Measurements from ENCODE around the gene ITPRIP. TPM values are rescaled to one million over a fixed set of nuclear protein-coding genes. Genes with fewer than 3 reads are reported as not detected.

Gene ITPRIP
- total RNA-seq, 1 experiment from 2014 or later = 5.3 TPM

DNA sequence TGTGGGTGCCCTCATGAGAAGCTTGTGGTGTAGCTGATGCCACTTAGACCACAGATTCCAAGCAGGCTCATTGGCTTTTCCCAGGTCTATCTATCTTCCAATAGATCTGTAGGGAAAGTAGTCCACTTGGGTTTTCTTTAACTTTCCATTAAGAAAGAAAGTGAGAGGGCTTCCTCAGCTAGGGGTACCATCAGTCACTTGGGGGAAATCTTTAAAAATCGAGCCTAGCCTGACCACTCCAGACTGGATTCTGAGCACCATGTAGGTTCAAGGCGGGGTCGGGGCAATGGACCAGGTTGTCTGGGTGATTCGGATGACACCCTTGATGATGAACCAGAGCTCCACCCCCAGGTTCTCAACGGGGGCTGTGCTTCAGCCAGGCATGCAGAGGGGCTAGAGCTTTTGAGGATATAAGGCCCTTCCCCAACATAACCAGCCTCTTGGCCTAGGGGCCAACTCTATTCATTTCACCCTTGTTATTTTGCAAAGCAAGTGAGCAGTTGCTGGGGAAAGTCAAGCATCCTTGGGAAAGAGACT lies 27.0 kb downstream of the ITPRIP start:
- H3K9me3 ChIP-seq (replicated peaks) = no peaks in the 10 kb centered on the region
- no peak for DNase-seq
- peaks cover 16% of the 10 kb centered on the region; the same call in 1 of the 2 replicates for H3K36me3 ChIP-seq
- peaks cover under 1% of the 10 kb centered on the region; the same call in 1 of the 2 replicates for H3K4me1 ChIP-seq
- no peaks in the 10 kb centered on the region for H3K27me3 ChIP-seq
- H3K4me3 ChIP-seq = no peak overlapping the region
- no peak overlapping the region for H3K27ac ChIP-seq

DNA sequence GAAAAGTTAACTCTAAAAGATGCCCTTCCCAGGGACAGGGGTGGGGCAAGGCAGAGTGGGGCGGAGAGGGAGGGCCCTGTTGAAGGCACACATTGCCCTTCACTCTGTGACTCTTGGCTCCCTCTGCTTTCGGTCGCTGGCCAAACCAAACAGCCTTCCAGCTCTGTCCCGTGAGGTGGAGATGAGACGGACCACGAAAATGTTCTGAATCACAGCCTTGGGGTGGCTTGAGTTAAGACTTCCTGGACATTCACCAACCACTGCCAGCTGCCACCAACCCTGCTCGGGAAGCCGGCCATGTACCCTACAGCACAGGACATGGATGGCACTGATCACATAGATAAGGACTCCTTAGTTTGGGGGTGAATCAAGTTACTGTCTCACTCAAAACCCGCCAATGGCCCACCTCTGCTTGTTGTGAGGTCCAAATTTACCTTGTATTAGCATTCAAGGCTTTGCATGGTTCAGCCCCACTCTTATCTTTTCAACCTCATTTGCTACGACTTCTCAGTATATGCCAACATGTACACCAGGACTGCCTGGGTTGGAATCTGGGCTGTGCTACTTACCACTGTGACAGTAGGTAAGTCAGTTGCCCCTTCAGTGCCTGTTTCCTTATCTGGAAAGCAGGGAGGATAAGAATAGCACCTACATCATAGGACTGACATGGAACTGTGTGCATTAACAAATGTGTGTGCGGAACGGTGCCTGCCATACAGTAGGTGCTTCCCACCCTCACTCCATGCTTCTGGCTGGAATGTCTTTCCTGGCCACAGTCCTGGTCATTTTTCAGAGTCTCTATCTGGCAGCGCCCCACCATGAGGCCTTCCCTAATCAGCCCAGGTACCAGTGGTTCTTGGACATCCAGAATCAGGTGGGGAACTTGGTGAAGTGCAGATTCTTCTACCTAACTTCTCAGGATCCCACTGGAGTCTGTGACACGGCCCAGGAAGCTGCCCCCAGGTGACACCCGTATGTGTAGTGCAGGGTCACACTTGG lies 28.0 kb downstream of the ITPRIP start:
- Histone ChIP-seq H3K4me1 (peaks cover 8% of the 10 kb centered on the region; the same call in 1 of the 2 replicates), H3K27me3 (no peaks in the 10 kb centered on the region), H3K9me3 (replicated peaks) (no peaks in the 10 kb centered on the region), H3K27ac (no peak overlapping the region), H3K4me3 (no peak overlapping the region), H3K36me3 (peaks cover 13% of the 10 kb centered on the region; the same call in 1 of the 2 replicates)
- peak in 1 of 2 experiments; percentile 26 for DNase-seq

DNA sequence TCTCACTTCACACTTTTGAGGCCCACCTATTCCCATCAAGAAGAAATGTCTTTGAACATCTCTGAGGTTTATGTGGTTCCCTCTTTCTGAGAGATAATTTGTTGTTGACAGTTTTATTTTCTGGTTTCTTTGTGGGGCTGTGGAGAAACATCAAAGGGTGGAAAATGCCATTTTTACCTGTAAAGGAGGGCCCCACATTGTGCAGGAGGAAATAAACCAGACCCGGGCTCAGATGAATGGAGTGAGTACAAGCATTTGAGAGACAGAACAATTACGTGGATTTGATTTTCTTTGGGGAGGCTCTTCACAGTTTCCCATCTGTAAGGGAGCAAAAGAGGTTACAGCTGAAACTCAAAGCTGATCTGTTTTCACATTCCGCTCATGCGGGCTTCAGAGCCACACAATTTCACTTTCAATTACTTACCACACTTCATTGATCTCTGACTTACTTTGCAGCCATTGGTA lies 29.8 kb downstream of the ITPRIP start:
- Histone ChIP-seq H3K27me3 (no peaks in the 10 kb centered on the region), H3K4me3 (no peak overlapping the region), H3K9me3 (replicated peaks) (no peaks in the 10 kb centered on the region), H3K4me1 (peaks cover 9% of the 10 kb centered on the region; the same call in 1 of the 2 replicates), H3K27ac (no peak overlapping the region), H3K36me3 (0 out of 2 replicates have a peak, but pooled peaks cover 5% of the 10 kb centered on the region)
- DNase-seq = no peak

DNA sequence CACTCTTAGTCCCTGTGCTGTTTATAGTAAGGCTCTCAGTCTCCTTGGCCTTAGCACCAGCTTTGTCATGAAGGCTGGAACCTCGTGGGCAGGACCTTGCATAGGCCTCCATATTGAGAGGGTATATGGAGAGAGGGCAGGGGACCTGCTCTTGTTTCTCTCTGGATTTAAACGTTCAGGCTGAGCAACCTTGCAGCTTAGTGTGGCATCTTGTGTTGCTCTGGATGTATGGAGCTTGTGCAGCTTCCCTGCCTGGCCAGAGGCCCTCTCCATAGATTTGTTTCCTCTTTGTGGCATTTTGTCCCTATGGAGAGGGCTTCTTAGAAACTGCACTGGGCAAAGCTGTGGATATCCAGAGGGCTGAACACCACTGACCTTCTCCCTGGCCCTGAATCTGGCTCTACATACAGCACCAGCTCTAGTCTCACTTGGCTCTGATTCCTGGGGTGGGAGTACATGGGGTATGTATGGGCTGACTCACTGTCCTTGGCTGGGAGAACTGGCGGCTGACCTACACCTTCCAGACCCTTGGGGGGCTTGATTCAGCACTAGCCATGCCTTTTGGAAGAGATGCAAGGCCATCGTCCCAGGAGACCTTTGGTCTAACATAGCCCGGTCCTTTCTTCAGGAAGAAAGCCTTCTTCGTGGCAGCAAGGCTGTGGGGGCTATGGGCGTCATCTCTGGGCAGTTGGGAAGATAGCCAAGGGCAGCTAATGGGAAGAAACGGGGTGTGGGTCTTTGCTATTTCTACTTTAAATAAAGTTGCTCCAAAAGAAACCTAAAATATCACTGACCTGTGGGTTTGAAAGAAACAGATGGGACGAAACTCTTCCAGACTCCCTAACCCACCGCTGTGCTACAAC lies 30.5 kb downstream of the ITPRIP start:
- 0 out of 2 replicates have a peak, but pooled peaks cover 2% of the 10 kb centered on the region for H3K9me3 ChIP-seq (replicated peaks)
- H3K36me3 ChIP-seq = 0 out of 2 replicates have a peak, but pooled peaks cover 3% of the 10 kb centered on the region
- no peak overlapping the region for H3K4me3 ChIP-seq
- DNase-seq = no peak
- H3K4me1 ChIP-seq = peaks cover 9% of the 10 kb centered on the region; the same call in 1 of the 2 replicates
- H3K27me3 ChIP-seq = no peaks in the 10 kb centered on the region
- no peak overlapping the region for H3K27ac ChIP-seq

DNA sequence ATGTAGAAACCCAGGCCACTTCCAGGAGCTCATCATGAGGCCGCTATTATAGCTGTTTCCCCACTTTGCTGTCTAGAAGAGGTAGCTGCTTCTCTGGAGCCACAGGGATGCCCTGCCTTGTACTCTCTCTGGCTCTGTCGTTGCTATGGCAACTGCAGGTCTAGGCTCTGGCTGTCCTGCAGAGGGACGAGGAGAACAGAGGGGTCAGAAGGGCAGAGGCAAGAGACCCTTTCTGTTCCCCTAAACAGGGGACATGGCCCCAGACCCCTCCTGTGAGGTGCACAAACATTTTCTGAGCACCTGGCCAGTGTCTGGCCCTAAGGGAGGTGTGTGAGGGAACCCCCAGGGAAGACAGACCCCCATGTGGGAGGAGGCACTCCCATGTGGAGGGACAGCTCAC lies 31.4 kb downstream of the ITPRIP start:
- DNase-seq = no peak
- Histone ChIP-seq H3K4me3 (no peak overlapping the region), H3K9me3 (replicated peaks) (0 out of 2 replicates have a peak, but pooled peaks cover 2% of the 10 kb centered on the region), H3K27me3 (no peaks in the 10 kb centered on the region), H3K4me1 (peaks cover 9% of the 10 kb centered on the region; the same call in 1 of the 2 replicates), H3K36me3 (0 out of 2 replicates have a peak, but pooled peaks cover 3% of the 10 kb centered on the region), H3K27ac (no peak overlapping the region)

DNA sequence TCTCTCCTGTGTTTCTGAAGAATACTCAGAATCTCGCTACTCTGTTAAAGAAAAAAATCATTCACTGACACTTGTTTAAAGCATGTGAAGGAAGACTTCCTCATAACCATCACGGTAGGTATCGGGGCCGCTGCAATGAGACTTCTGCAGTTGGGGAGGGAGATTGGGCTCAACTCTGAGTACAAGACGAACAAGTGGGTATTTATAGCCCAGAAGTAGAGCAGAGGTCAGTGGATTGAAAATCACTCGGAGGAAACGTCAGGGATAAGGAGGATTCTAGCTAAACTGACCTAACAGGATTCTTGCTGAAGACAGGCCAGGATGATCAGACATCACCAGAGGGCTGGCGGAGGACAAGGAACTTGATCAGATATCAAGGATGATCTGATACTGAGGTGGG lies 33.3 kb downstream of the ITPRIP start:
- no peaks in the 10 kb centered on the region for H3K36me3 ChIP-seq
- no peak for DNase-seq
- H3K4me1 ChIP-seq = peaks cover 22% of the 10 kb centered on the region
- 0 out of 2 replicates have a peak, but pooled peaks cover 2% of the 10 kb centered on the region for H3K9me3 ChIP-seq (replicated peaks)
- no peak overlapping the region for H3K4me3 ChIP-seq
- no peaks in the 10 kb centered on the region for H3K27me3 ChIP-seq
- H3K27ac ChIP-seq = no peak overlapping the region

DNA sequence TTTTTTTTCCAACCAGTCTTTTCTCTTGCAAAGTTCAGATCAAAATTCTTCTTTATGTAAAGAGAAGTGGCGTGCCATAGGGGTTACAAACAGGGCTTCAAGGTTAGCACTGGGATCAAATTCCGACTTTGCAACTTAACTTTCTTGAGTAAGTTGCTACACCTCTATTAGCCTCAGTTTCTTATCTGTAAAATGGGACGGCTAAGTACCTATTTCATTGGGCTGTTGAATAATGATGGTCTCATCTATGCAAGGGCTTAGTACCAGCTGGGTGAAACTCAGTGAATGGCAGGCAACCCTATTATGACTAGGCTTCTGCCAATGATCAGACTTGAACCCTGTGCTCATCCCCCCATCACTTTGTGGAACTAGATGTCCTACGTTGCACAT lies 33.9 kb downstream of the ITPRIP start:
- Histone ChIP-seq H3K27ac (no peak overlapping the region), H3K4me1 (peaks cover 27% of the 10 kb centered on the region), H3K36me3 (no peaks in the 10 kb centered on the region), H3K4me3 (no peak overlapping the region), H3K9me3 (replicated peaks) (0 out of 2 replicates have a peak, but pooled peaks cover 2% of the 10 kb centered on the region), H3K27me3 (no peaks in the 10 kb centered on the region)
- no peak for DNase-seq

DNA sequence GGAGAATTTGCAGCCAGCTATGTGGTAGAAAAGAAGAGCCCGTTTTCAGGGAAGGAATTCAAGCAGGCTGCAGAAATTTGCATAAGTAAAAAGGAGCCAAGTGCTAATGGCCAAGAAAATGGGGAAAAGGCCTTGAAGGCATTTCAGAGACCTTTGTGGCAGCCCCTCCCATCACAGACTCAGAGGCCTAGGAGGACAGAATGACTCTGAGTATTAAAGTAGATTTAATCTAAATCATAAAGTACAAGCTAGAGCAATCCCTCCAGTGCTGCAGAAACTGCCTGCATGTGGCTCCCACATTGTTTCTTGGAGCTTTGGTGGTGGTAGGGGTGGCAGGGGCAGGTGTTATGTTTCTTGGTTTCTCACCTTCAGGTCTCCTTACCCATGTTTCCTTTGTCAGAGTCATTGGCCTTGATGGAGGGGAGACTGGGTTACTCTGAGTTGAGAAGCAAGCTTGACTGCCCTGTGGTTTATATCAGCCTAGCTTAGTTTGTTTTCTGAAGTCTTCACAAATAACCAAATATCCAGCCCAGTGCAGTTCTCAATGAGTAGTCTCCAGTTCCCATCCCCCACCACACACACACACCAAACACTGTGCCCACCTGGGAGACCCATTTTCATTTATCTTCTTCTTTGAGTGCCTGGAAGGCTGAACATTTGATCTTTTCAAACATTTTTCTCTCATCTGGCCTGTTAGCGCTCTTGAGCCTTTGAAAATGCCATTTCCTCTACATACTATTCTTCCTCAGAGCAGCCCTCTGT lies 34.5 kb downstream of the ITPRIP start:
- DNase-seq = no peak
- H3K27ac ChIP-seq = no peak overlapping the region
- H3K4me1 ChIP-seq = peaks cover 28% of the 10 kb centered on the region
- no peaks in the 10 kb centered on the region for H3K36me3 ChIP-seq
- H3K27me3 ChIP-seq = peaks cover 4% of the 10 kb centered on the region; the same call in 1 of the 2 replicates
- no peak overlapping the region for H3K4me3 ChIP-seq
- H3K9me3 ChIP-seq (replicated peaks) = 0 out of 2 replicates have a peak, but pooled peaks cover 2% of the 10 kb centered on the region

DNA sequence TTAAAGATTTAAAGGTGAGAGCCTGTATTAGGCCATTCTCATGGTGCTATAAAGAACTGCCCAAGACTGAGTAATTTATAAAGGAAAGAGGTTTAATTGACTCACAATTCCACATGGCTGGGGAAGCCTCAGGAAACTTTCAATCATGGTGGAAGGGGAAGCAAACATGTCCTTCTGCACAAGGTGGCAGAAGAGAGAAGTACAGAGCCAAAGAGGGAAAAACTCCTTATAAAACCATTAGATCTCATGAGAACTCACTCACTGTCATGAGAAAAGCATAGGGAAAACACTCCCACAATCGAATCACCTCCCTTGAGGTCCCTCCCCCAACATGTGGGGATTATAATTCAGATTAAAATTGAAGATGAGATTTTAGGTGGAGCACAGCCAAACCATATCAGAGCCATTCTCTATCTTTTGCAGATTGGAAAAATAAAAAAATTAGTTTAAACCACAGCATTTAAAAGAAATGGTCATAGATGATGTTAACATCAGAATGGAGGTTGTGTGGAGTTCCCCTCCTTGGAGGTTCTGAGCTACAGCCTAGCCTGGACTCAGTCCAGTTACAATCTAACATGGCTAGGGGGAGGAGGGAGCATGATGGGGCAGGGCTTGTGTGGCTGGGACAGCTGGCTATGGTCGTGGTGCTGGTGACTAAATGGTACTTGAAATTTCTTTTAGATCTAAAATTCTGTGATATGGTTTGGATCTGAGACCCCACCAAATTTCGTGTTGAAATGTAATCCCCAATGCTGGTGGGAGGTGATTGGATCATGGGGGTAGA lies 36.2 kb downstream of the ITPRIP start:
- Histone ChIP-seq H3K27me3 (peaks cover 12% of the 10 kb centered on the region; the same call in 1 of the 2 replicates), H3K27ac (no peak overlapping the region), H3K9me3 (replicated peaks) (0 out of 2 replicates have a peak, but pooled peaks cover 2% of the 10 kb centered on the region), H3K4me3 (no peak overlapping the region), H3K36me3 (no peaks in the 10 kb centered on the region), H3K4me1 (peaks cover 29% of the 10 kb centered on the region)
- no peak for DNase-seq

DNA sequence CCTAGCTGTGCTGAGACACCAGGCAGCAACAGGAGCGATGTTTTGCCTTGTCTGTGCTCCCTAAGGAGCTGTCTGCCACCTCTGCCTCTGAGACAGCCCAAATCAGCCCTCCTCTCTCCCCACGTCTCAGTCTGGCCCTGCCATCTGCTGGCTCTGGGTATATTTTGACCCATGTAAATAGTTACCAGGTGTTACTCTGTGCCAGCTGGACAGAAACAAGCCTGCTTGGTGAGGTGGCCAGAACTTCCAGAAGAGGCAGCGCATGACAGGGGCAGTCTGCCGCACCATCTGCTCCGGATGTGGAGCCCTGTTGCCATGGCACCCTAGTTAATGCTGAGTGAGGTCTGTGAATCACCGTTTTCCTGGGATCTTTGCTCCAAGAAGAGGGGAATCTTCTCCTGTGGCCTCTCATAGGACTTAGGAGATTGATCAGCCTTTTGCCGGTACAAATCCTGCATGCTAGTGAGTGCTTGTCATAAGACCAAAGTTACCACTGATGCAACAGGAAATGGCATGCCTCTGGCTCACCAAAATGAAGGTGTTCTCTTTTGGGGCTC lies 37.5 kb downstream of the ITPRIP start:
- Histone ChIP-seq H3K4me3 (no peak overlapping the region), H3K27ac (no peak overlapping the region), H3K4me1 (peaks cover 26% of the 10 kb centered on the region), H3K27me3 (peaks cover 12% of the 10 kb centered on the region; the same call in 1 of the 2 replicates), H3K36me3 (no peaks in the 10 kb centered on the region), H3K9me3 (replicated peaks) (0 out of 2 replicates have a peak, but pooled peaks cover 2% of the 10 kb centered on the region)
- DNase-seq = peak; percentile 71 to 75

DNA sequence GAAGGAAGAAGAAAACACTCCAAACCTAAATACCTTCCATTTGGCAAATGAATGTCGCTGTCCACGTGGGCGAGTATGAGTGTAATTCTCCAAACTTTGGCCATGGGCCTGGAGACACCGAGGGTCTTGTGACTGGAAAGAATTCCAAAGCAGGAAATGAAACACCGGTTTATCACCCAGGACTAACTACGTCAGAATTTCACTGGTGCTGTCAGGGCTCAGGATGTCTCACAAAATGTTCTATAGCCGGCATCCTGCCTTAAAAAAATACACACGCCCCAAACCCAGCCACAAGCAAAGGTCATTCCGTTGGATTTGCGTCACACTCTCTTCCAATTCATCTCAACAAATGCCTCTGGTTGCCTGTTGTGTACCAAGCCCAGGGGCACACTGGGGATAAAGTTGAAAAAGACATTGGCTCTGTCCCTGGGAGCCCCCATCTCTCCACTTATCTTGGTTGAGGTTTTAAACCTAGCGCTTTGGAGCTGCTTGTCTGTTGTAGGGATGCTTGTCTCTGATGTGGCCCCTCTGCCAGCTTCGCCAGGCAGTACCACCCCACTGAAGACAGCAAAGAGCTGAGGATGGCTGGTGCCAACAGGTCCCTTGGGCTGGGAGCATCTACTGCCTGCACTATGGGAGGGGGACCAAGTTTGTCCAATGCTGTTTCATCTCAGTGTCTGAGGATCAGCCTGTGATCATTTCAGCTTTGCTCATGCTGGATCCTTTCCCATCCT lies 38.1 kb downstream of the ITPRIP start:
- DNase-seq = no peak
- Histone ChIP-seq H3K4me3 (no peak overlapping the region), H3K4me1 (peaks cover 20% of the 10 kb centered on the region), H3K36me3 (no peaks in the 10 kb centered on the region), H3K9me3 (replicated peaks) (0 out of 2 replicates have a peak, but pooled peaks cover 2% of the 10 kb centered on the region), H3K27me3 (peaks cover 12% of the 10 kb centered on the region; the same call in 1 of the 2 replicates), H3K27ac (no peak overlapping the region)

Data from SJCRH30 (cell line).